ENCODE results near the gene MED10. TPM values are rescaled to one million over a fixed set of nuclear protein-coding genes. Genes with fewer than 3 reads are reported as not detected.

MED10 gene
- total and polyA plus RNA-seq, 12 donors = 9.5 to 38.2 (median 25.7) TPM

DNA sequence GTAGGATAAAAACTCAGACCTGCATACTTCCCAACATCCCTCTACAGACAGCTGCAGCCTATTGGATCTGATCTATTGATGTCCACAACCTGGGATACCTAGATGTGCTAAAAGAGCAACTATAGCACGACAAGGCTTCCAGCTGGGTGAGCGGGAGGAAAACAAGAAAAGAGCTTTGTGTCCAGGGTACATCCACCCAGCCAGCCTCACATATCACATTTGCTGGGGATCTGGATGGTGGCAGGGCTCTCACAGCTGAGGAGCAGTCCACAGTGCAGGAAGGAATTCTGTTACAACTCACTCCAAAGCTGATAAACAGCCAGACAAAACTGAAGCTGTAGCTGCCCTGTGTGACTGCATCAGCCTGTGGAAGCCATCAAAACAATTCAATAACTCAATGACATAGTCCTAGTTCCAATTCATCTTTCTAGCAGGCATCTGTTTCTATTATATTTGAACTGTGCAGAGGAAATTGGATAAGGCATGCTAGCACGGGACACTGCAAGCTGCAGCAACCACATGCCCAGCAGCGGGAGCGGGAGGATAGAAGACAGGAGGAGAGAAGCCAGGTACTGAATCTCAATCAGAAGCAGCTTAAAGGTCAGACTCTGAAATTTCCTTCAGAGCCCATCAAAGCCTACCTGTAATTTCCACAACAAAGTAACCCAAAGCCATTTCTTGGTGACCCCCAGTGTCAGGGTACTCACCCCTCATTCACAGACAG is 45.0 kb downstream of the MED10 start:
- H3K4me3 ChIP-seq = no peak overlapping the region
- no peak overlapping the region for H3K27ac ChIP-seq
- intact Hi-C loops (cut with DNase I) = no loop called here
- no peak for TF ChIP-seq POLR2A (IDR thresholded peaks at IDR 0.05)
- TF ChIP-seq, protein P1, sequence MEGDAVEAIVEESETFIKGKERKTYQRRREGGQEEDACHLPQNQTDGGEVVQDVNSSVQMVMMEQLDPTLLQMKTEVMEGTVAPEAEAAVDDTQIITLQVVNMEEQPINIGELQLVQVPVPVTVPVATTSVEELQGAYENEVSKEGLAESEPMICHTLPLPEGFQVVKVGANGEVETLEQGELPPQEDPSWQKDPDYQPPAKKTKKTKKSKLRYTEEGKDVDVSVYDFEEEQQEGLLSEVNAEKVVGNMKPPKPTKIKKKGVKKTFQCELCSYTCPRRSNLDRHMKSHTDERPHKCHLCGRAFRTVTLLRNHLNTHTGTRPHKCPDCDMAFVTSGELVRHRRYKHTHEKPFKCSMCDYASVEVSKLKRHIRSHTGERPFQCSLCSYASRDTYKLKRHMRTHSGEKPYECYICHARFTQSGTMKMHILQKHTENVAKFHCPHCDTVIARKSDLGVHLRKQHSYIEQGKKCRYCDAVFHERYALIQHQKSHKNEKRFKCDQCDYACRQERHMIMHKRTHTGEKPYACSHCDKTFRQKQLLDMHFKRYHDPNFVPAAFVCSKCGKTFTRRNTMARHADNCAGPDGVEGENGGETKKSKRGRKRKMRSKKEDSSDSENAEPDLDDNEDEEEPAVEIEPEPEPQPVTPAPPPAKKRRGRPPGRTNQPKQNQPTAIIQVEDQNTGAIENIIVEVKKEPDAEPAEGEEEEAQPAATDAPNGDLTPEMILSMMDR (IDR thresholded peaks at IDR 0.05) = no peak
- WGBS, 4 donors = 81 to 90% (median 88%) methylated on average over 5 of the region's 5 CpGs
- DNase-seq = no peak
- no peaks in the 10 kb centered on the region for H3K36me3 ChIP-seq (replicated peaks in 1 of 2)
- peaks cover 0 to 6% (median 0%) of the 10 kb centered on the region in 3 donors for H3K9me3 ChIP-seq (replicated peaks in 1 of 3)
- no peaks in the 10 kb centered on the region for H3K27me3 ChIP-seq
- no peaks in the 10 kb centered on the region for H3K4me1 ChIP-seq (replicated peaks in 1 of 2)

DNA sequence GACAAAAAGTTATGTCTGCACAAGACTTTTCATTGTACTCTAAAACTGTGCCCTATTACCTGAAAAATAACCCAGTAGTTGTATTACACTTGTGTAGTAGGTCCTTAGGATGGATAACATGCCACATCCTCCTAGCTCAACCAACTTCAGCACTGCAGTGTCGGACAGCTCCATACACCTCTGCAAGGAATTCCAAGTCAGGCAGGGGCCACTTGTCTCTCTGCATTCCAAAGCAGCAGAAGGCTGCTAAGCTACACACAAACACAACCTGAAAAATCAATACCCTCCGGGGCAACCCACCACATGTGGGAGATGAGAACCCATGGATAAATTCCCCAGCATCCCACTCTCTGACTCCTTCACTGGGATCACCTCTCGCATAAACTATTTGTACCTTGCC is 50.2 kb downstream of the MED10 start:
- H3K27me3 ChIP-seq = no peaks in the 10 kb centered on the region
- peaks cover 0 to 6% (median 0%) of the 10 kb centered on the region in 3 donors for H3K9me3 ChIP-seq (replicated peaks in 1 of 3)
- H3K27ac ChIP-seq = no peak overlapping the region
- WGBS, 4 donors = 47 to 50% (median 49%) methylated on average over 3 of the region's 3 CpGs
- peak in 4 of 7 donors; percentile 5 to 38 (median 30) for DNase-seq
- H3K36me3 ChIP-seq (replicated peaks in 1 of 2) = no peaks in the 10 kb centered on the region
- H3K4me1 ChIP-seq (replicated peaks in 1 of 2) = no peaks in the 10 kb centered on the region
- intact Hi-C loops (cut with DNase I) = no loop called here
- no peak overlapping the region for H3K4me3 ChIP-seq
- TF ChIP-seq POLR2A (IDR thresholded peaks at IDR 0.05) = no peak
- TF ChIP-seq, protein P1 (IDR thresholded peaks at IDR 0.05) = no peak

- intact Hi-C loops (cut with DNase I) = no loop called here
These were observed 51.6 kb downstream of the MED10 start for GRCh38 chr5:6326776-6327175.

DNA sequence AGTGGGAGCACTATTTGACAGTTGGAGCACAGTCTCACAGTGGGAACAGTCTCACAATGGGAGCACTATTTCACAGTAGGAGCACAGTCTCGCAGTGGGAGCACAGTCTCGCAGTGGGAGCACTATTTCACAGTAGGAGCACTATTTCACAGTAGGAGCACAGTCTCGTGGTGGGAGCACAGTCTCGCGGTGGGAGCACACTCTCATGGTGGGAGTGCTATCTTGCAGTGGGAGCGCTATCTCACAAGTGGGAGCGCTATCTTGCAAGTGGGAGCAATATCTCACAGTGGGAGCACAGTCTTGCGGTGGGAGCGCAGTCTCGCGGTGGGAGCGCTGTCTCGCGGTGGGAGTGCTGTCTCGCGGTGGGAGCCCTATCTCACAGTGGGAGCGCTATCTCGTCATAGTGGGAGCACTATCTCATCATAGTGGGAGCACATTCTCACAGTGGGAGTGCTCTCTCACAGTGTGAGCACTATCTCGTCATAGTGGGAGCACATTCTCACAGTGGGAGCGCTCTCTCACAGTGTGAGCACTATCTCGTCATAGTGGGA is 56.1 kb downstream of the MED10 start:
- no peaks in the 10 kb centered on the region for H3K36me3 ChIP-seq (replicated peaks in 1 of 2)
- H3K4me1 ChIP-seq (replicated peaks in 1 of 2) = no peaks in the 10 kb centered on the region
- no peaks in the 10 kb centered on the region for H3K9me3 ChIP-seq (replicated peaks in 1 of 3)
- no peak overlapping the region for H3K4me3 ChIP-seq
- no peak for DNase-seq
- H3K27me3 ChIP-seq = no peaks in the 10 kb centered on the region
- WGBS, 4 donors = 88 to 96% (median 93%) methylated on average over 19 to 21 of the region's 21 CpGs
- no peak overlapping the region for H3K27ac ChIP-seq
- no peak for TF ChIP-seq POLR2A (IDR thresholded peaks at IDR 0.05)
- TF ChIP-seq, protein P1 (IDR thresholded peaks at IDR 0.05) = no peak
- intact Hi-C loops (cut with DNase I) = no loop called here

More at GRCh38 chr5:6326776-6327175, 51.6 kb downstream of the MED10 start:
- Histone ChIP-seq H3K36me3 (replicated peaks in 1 of 2) (no peaks in the 10 kb centered on the region), H3K27me3 (no peaks in the 10 kb centered on the region), H3K27ac (no peak overlapping the region), H3K4me1 (replicated peaks in 1 of 2) (no peaks in the 10 kb centered on the region), H3K4me3 (no peak overlapping the region), H3K9me3 (replicated peaks in 1 of 3) (peaks cover 0 to 6% (median 0%) of the 10 kb centered on the region in 3 donors)
- DNase-seq = no peak
- no peak for TF ChIP-seq POLR2A (IDR thresholded peaks at IDR 0.05)
- TF ChIP-seq, protein P1 (IDR thresholded peaks at IDR 0.05) = no peak
- 71 to 80% (median 72%) methylated on average over 5 of the region's 5 CpGs for whole genome bisulfite sequencing, 4 donors

Other genes starting within 250 kb of the MED10 start
- 1 to 10 TPM in 6 of 9 donors, under 1 TPM in 3; 0.12 to 3.4 (median 1.7) TPM for gene UBE2QL1, start 70.3 kb upstream of the MED10 start, total RNA-seq
- gene UBE2QL1, start 70.3 kb upstream of the MED10 start, polyA plus RNA-seq = 1 to 10 TPM in 1 of 3 donors, under 1 TPM in 2; 0.71 to 1.1 (median 0.80) TPM